ENCODE data around the gene SNCAIP.

Gene SNCAIP

DNA sequence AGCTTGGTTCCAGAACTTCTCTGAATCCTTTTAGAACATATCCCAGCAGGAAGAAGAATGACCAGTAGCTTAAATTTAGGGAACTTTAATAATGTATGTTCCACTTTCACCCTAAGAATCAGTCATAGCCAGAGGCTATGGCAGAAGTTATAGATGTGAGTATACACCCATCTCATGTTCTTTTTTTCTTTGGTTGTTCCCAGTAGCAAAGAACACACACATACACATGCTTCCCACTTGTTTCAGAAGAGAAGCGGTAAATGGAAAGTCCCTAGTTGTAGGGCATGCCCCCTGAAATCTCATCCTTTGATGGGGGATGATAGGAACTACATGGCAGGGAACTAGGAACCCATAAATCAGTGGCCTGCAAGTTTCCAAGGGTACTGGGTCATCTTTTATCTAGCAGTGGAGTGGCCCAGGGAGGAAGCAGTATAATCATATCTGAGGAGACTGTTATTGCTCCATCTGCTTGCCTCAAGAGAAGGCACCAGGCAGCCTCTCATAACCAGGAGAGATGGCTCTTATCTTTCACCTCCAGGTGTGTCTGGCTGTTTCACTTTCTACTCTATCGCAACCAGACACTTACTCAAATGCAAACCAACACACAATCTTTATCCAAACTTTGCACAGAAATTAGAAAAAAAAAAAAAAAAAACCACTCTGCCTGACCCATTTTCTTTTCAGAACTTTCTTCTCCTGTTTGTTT, 109.5 kb downstream of the SNCAIP start:
- H3K27me3 ChIP-seq (ENCODE audit: insufficient read depth, poor library complexity, severe bottlenecking) = no peaks in the 10 kb centered on the region
- TF ChIP-seq GABPA (IDR thresholded peaks at IDR 0.05; ENCODE audit: low read depth) = no peak
- TF ChIP-seq POLR2AphosphoS5 (IDR thresholded peaks at IDR 0.05; ENCODE audit: low read depth) = no peak
- TF ChIP-seq, protein P1, sequence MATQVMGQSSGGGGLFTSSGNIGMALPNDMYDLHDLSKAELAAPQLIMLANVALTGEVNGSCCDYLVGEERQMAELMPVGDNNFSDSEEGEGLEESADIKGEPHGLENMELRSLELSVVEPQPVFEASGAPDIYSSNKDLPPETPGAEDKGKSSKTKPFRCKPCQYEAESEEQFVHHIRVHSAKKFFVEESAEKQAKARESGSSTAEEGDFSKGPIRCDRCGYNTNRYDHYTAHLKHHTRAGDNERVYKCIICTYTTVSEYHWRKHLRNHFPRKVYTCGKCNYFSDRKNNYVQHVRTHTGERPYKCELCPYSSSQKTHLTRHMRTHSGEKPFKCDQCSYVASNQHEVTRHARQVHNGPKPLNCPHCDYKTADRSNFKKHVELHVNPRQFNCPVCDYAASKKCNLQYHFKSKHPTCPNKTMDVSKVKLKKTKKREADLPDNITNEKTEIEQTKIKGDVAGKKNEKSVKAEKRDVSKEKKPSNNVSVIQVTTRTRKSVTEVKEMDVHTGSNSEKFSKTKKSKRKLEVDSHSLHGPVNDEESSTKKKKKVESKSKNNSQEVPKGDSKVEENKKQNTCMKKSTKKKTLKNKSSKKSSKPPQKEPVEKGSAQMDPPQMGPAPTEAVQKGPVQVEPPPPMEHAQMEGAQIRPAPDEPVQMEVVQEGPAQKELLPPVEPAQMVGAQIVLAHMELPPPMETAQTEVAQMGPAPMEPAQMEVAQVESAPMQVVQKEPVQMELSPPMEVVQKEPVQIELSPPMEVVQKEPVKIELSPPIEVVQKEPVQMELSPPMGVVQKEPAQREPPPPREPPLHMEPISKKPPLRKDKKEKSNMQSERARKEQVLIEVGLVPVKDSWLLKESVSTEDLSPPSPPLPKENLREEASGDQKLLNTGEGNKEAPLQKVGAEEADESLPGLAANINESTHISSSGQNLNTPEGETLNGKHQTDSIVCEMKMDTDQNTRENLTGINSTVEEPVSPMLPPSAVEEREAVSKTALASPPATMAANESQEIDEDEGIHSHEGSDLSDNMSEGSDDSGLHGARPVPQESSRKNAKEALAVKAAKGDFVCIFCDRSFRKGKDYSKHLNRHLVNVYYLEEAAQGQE (IDR thresholded peaks at IDR 0.05; ENCODE audit: insufficient replicate concordance, low read depth) = no peak
- TF ChIP-seq SPI1 (IDR thresholded peaks at IDR 0.05; ENCODE audit: borderline replicate concordance, low read depth) = no peak
- TF ChIP-seq, protein P2, sequence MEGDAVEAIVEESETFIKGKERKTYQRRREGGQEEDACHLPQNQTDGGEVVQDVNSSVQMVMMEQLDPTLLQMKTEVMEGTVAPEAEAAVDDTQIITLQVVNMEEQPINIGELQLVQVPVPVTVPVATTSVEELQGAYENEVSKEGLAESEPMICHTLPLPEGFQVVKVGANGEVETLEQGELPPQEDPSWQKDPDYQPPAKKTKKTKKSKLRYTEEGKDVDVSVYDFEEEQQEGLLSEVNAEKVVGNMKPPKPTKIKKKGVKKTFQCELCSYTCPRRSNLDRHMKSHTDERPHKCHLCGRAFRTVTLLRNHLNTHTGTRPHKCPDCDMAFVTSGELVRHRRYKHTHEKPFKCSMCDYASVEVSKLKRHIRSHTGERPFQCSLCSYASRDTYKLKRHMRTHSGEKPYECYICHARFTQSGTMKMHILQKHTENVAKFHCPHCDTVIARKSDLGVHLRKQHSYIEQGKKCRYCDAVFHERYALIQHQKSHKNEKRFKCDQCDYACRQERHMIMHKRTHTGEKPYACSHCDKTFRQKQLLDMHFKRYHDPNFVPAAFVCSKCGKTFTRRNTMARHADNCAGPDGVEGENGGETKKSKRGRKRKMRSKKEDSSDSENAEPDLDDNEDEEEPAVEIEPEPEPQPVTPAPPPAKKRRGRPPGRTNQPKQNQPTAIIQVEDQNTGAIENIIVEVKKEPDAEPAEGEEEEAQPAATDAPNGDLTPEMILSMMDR (IDR thresholded peaks at IDR 0.05; ENCODE audit: insufficient read depth, low read length) = no peak
- DNase-seq (ENCODE audit: low read depth in 1 of 2, low spot score in 1 of 2) = no peak
- no peak overlapping the region for H3K27ac ChIP-seq (replicated peaks)
- H3K4me3 ChIP-seq (replicated peaks; ENCODE audit: insufficient read depth, low read length) = no peak overlapping the region

DNA sequence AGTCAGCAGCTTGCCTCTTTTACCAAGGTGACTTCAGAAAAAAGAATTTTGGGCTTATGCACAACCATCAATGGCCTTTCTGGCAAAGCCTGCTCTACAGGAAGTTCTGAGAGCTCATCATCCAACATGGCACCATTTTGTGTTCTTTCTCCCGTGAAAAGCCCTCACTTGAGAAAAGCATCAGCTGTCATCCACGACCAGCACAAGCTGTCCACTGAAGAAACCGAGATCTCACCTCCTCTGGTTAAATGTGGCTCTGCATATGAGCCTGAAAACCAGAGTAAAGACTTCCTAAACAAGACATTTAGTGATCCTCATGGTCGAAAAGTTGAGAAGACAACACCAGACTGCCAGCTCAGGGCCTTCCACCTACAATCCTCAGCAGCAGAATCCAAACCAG, 111.2 kb downstream of the SNCAIP start:
- H3K27ac ChIP-seq (replicated peaks) = no peak overlapping the region
- no peak for DNase-seq (ENCODE audit: low read depth in 1 of 2, low spot score in 1 of 2)
- no peak overlapping the region for H3K4me3 ChIP-seq (replicated peaks; ENCODE audit: insufficient read depth, low read length)
- TF ChIP-seq SPI1 (IDR thresholded peaks at IDR 0.05; ENCODE audit: borderline replicate concordance, low read depth) = no peak
- TF ChIP-seq GABPA (IDR thresholded peaks at IDR 0.05; ENCODE audit: low read depth) = no peak
- TF ChIP-seq, protein P1 (IDR thresholded peaks at IDR 0.05; ENCODE audit: insufficient replicate concordance, low read depth) = no peak
- TF ChIP-seq POLR2AphosphoS5 (IDR thresholded peaks at IDR 0.05; ENCODE audit: low read depth) = no peak
- TF ChIP-seq, protein P2 (IDR thresholded peaks at IDR 0.05; ENCODE audit: insufficient read depth, low read length) = no peak
- no peaks in the 10 kb centered on the region for H3K27me3 ChIP-seq (ENCODE audit: insufficient read depth, poor library complexity, severe bottlenecking)

DNA sequence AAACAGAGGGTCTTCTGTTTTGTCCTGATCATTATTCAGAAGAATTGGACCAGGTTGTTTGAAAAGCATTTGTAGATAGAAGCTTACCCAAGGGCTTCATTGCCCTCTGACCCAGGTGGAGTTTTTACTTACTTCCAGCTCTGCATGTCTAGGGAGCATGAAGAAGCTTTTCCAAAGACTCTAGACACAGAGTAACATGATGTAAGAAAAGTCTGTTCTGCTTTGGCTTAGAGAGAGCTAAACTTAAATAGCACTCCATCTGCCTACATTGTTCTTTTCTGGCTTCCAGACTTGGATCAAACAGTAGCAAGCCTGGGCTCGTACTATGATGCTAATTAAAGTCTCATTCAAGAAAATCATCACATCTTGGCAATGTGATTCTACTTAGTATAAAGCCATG, 112.1 kb downstream of the SNCAIP start:
- no peak overlapping the region for H3K27ac ChIP-seq (replicated peaks)
- DNase-seq (ENCODE audit: low read depth in 1 of 2, low spot score in 1 of 2) = no peak
- H3K27me3 ChIP-seq (ENCODE audit: insufficient read depth, poor library complexity, severe bottlenecking) = no peaks in the 10 kb centered on the region
- no peak for TF ChIP-seq GABPA (IDR thresholded peaks at IDR 0.05; ENCODE audit: low read depth)
- TF ChIP-seq, protein P2 (IDR thresholded peaks at IDR 0.05; ENCODE audit: insufficient read depth, low read length) = no peak
- no peak overlapping the region for H3K4me3 ChIP-seq (replicated peaks; ENCODE audit: insufficient read depth, low read length)

DNA sequence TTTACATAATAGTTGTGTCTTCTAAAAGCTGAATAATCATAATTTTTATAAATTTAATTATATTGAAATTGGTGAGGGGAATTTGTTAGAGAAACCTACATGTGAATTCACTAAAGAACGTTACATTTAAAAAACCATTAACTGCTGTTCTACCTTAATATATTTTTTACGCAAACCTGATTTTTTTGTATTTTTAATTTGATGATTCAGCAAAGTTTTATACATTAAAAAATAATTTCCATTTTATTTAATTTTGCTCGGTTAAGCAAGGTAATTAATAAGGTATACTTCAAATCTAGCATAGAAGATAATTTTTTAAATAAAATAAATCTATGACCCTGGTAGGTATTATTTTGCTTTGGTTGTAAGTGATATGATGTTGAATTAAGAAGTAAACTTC, 114.3 kb downstream of the SNCAIP start:
- TF ChIP-seq, protein P2 (IDR thresholded peaks at IDR 0.05; ENCODE audit: insufficient read depth, low read length) = no peak
- no peak for TF ChIP-seq SPI1 (IDR thresholded peaks at IDR 0.05; ENCODE audit: borderline replicate concordance, low read depth)
- TF ChIP-seq GABPA (IDR thresholded peaks at IDR 0.05; ENCODE audit: low read depth) = no peak
- TF ChIP-seq, protein P1 (IDR thresholded peaks at IDR 0.05; ENCODE audit: insufficient replicate concordance, low read depth) = no peak
- TF ChIP-seq POLR2AphosphoS5 (IDR thresholded peaks at IDR 0.05; ENCODE audit: low read depth) = no peak
- DNase-seq (ENCODE audit: low read depth in 1 of 2, low spot score in 1 of 2) = no peak
- H3K27ac ChIP-seq (replicated peaks) = no peak overlapping the region
- H3K4me3 ChIP-seq (replicated peaks; ENCODE audit: insufficient read depth, low read length) = no peak overlapping the region
- no peaks in the 10 kb centered on the region for H3K27me3 ChIP-seq (ENCODE audit: insufficient read depth, poor library complexity, severe bottlenecking)
